Choroid plexus epithelial cell (primary cell): Measurements from ENCODE around the gene ARID4A.
"Not testable (repeated sequence)": the region's sequence is repeated elsewhere in the genome, so short reads cannot be mapped to it uniquely, and the experiment has no call there.

Source experiments
- DNase-seq: peaks from one replicate; pipeline ENCODE4 v3.0.0-alpha.2; 2010; ENCODE audit warnings: low read depth
- H3K4me3 ChIP-seq: 2 replicates; pipeline ENCODE4 v1.5.1; 2011; ENCODE audit warnings: low read depth, mild to moderate bottlenecking, control low read depth, low read length, moderate library complexity
- TF ChIP-seq, protein P1 (sequence below): conservative IDR thresholded peaks from 2 replicates; pipeline ENCODE4 v1.5.1; 2011; ENCODE audit warnings: low read depth, mild to moderate bottlenecking, control low read depth, inconsistent platforms, low read length, moderate library complexity

ARID4A gene

DNA sequence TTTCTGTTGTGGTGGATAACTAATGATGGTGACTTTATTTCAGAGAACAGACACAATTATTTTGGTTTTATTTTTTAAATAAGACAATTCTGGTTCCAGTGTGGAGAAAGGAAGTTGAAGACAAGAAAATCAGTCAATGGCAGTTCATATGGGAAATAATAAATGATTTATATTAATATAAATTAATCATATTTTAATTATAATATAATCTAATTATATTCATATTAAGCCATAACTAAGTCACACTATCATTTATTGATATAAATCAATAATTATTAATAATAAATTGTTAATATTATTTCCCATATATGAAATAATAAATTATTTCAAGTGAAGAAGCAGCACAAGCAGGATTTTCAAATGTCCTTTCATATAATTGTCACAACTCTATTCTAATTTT, 100.1 kb downstream of the ARID4A start:
- TF ChIP-seq, protein P1, sequence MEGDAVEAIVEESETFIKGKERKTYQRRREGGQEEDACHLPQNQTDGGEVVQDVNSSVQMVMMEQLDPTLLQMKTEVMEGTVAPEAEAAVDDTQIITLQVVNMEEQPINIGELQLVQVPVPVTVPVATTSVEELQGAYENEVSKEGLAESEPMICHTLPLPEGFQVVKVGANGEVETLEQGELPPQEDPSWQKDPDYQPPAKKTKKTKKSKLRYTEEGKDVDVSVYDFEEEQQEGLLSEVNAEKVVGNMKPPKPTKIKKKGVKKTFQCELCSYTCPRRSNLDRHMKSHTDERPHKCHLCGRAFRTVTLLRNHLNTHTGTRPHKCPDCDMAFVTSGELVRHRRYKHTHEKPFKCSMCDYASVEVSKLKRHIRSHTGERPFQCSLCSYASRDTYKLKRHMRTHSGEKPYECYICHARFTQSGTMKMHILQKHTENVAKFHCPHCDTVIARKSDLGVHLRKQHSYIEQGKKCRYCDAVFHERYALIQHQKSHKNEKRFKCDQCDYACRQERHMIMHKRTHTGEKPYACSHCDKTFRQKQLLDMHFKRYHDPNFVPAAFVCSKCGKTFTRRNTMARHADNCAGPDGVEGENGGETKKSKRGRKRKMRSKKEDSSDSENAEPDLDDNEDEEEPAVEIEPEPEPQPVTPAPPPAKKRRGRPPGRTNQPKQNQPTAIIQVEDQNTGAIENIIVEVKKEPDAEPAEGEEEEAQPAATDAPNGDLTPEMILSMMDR, result no peak
- DNase-seq, result no peak
- H3K4me3 ChIP-seq, result no peak overlapping the region

DNA sequence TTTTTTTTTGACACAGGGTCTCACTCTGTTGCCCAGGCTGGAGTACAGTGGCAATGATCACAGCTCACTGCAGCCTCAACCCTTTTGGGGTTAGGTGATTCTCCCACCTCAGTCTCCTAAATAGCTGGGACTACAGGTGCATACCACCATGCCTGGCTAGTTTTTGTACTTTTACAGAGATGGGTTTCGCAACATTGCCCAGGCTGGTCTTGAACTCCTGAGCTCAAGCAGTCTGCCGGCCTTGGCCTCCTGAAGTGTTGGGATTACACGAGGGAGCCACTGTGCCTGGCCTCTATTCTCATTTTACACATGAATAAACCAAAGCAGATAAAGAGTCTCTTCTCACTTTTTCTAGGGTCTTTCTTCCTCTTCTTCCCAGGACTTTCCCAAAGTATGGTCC, 100.5 kb downstream of the ARID4A start:
- DNase-seq, result no peak
- no peak overlapping the region for H3K4me3 ChIP-seq
- TF ChIP-seq, protein P1, result no peak

DNA sequence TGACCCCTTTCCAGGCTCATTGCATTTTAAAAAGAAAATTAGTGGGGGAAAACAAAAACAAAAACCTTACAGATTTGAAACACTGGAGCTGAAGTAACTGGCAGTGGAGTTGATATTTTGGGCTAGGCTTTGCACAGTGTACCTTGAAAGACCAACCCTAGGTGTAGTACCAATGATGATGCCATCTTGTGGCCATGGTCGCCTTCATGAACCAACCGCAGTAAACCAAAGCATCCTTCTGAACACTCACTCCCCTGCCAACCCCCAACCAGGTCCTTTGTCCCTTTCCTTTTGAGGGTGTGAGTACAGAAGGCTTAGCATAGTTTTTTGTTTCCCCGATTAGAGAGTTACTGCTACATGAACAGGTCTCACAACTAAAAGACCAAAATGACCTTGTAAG, 103.2 kb downstream of the ARID4A start:
- H3K4me3 ChIP-seq, result no peak overlapping the region
- TF ChIP-seq, protein P1, result no peak
- DNase-seq, result no peak

DNA sequence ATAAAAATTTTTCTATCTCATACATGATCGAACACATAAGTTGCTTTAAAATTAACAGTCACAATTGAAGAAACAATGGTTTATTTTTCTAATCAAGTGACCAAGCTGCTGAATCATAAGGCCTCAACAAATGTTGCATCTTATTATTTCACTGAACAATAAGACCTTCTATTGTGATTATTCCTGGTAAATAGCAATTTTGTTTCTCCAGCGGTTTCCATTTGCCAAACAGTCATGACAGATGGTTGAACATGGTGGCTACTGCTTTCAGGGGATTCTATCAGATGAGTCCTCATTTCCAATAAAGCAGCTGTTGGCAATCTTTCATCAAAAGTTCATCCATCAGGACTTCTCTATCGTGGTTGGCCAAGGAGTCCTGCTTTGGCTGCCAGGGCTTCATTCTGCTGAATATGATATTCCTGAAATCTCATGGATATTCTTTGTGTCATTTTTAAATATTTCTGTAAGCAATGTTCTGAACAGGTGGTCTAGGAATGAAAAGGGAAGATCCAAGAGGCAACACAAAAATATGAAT, 110.4 kb downstream of the ARID4A start:
- no peak overlapping the region for H3K4me3 ChIP-seq
- DNase-seq, result no peak

DNA sequence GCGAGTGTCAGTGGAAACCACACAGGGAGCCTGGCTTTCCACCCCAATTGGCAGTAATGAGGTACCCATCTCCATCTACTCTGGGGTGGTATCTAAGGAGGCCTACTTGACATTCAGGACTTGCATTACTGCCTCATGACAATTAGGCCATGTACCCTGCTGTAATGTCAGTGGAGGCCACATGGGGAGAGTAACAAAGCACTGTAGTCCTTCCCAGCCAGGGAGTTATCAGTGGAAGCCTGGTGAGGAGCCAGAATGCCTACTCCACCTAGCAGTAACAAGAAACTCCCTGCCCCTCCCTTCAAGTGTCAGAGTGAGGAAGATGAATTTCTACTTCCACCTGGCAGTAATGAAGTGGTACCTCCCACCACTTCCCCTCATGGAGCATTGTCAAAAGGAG, 116.5 kb downstream of the ARID4A start:
- DNase-seq, result no peak
- TF ChIP-seq, protein P1, result no peak

More for the DNA sequence above, 110.4 kb downstream of the ARID4A start:
- TF ChIP-seq, protein P1, result no peak

DNA sequence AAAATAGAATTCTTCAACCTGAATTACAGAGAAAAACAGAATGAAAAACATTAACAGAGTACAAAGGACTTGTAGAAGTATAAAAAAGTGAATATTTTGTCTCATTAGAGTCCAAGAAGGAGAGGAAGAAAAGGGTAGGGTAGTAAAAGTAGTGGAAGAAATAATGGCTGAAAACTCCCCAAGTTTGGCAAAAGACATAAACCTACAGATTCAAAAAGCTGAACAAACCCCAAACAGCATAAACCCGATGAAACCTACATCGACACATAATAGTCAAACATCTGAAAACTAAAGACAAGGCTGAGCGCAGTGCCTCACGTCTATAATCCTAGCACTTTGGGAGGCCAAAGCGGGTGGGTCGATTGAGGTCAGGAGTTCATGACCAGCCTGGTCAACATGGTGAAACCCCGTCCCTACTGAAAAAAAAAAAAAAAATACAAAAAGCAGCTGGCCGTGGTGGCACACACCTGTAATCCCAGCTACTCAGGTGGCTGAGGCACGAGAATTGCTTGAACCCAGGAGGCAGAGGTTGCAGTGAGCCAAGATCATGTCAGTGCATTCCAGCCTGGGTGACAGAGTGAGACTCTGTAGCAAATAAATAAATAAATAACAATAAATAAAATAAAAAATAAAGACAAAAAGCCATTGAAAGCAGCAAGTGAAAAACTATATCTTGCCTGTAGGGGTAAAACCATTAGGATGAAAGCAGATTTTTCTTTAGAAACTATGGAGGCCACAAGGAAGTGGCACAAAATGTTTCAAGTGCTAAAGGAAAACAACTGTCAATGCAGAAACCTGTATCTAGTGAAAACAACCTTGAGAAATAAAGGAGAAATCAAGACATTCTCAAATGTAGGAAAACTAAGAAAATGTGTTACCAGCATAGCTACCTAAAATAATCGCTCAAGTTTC, 117.5 kb downstream of the ARID4A start:
- no peak for DNase-seq
- TF ChIP-seq, protein P1, result no peak
- no peak overlapping the region for H3K4me3 ChIP-seq

More for the DNA sequence above, 116.5 kb downstream of the ARID4A start:
- no peak overlapping the region for H3K4me3 ChIP-seq

DNA sequence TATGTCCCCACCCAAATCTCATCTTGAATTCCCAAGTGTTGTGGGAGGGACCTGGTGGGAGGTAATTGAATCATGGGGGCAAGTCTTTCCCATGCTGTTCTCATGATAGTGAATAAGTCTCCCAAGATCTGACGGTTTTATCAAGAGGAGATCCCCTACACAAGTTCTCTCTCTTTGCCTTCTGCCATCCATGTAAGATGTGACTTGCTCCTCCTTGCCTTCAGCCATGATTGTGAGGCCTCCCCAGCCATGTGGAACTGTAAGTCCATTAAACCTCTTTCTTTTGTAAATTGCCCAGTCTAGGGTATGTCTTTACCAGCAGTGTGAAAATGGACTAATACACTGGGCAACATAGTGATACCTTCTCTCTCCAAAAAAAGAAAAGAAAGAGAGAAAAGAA, 118.6 kb downstream of the ARID4A start:
- not testable (repeated sequence) for H3K4me3 ChIP-seq, DNase-seq
